NCI-H187 treated with DMSO at 0.1 percent for 48 hours (cell line): Measurements from ENCODE around the gene TBC1D1.

Experiments used
- DNase-seq: peaks from one replicate; lab custom pipeline; 2025; lab: John Stamatoyannopoulos, UW

Gene TBC1D1

DNA sequence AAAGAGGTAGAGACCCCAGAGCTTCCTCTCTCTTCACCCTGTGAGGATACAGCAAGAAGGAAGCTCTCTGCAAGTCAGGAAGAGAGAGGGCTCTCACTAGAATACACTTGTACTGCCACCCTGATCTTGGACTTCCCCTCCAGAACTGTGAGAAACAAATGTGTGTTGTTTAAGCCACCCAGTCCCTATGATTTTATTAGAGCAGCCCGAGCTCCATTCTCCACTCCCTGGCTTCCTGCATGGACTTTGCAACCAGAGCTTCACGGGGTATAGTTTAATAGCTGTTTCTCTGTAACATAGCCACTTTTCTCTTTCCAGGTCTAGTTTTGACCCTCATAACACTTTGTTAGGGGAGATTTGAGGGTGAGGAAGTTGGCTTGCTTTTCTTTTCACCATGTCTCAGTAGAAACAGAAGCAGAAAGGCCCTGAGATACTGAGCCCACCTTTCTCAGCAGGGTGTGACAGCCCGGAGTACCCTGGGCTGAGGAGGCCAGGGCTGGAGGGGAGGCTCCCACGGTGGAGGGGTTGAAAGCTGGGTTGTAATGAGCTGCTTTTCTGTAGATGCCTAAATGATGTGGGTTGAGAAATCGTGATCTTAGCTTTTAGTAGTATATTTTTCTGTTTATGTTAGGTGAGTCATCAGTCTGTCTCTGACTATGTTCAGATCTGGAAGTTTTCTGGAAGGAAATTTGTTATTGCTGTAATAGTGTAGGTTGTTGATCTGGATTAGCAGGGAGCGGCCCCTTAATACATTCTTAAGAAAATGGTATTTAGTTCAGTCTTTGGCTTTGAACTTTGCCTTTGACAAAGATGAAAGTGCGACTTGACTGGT, 187.9 kb downstream of the TBC1D1 start:
- no peak for DNase-seq

DNA sequence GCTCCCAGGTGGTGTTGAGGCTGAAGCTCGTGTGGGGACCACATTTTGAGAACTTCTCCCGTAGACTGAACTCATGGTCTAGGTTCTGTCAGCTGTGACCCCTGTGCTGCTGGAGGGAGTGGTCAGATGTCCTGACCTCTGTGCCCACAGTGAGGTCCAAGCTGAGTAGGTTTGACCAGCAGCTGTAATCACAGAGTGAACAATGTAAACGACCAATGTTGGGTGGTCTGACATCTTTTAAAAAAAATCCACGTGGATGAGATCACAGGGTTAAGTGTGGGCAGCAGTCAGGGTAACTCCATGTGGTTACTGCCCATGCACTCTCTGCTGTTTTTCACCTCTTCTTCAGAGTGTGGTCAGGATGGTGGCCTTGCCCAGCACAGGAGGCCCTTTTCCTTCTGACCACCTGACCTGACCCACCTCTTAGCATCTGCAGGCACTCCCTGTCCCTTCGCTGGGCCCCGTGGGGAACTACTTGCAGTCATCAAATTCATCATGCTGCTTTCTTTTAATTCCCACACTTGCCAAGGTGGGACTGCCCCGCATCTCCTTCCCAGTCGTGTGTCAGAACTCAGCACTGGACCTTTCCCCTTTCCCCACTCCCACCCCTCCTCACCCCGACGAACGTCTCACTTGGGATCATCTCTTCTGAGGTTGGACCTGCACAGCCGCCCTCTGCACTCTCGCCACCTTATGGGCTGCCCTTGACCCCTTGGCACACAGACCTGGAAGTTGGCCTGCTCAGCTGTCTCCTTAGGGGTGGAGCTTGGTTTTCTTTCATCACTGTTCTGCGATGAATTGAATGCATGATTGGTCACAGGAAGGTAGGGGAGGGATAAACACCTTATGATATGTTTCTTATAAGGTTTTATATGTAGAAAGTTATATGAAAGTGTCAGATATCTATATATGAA, 189.4 kb downstream of the TBC1D1 start:
- DNase-seq = no peak

GRCh38 chr4:38082021-38082420, 191.1 kb downstream of the TBC1D1 start:
- no peak for DNase-seq

DNA sequence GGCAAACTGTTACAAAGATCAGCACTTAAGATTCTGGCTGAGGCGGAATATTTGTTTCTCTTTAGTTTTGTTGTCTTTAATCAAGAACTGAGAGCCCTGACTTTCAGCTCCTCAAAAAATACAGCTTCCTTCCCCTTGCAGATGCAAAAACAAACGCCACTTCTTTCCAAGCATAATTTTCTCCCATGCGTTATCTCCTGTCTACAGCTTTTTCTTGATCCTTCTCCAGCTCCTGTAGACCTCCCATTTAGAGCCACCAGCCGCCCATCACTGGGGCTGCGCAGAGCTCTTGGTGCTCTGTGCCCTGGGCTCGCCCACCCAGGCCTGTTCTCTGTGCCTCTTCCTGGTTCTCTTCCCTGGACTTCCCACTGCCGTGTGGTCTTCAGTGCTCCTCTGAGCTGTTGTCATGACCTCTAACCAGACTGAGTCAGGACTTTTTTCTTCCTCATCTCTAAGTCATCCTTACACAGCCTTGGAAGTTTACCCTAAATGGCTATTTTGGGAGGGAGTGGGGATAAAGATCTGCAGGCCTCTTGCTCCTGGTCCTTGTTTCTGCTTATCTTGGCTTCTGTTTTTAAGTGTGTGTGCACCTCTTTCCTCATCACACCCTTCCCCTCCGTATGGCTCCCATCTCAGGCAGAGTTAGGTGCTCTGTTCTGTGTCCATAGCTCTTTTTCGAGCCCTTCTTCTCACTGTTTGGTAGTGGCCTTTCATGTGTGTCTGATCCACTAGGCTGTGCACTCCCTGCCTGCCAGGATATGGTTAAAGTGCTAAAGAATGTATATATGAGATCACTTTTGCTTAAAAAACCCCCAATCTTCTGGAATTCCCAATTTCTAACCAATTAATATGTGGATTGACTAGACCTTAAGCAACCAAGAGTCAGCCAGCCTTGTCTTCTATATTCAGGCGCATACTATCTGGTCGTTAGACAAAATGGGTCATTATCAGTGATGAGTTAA, 191.8 kb downstream of the TBC1D1 start:
- DNase-seq = no peak

GRCh38 chr4:38084877-38085711, 194.2 kb downstream of the TBC1D1 start:
- DNase-seq = no peak

DNA sequence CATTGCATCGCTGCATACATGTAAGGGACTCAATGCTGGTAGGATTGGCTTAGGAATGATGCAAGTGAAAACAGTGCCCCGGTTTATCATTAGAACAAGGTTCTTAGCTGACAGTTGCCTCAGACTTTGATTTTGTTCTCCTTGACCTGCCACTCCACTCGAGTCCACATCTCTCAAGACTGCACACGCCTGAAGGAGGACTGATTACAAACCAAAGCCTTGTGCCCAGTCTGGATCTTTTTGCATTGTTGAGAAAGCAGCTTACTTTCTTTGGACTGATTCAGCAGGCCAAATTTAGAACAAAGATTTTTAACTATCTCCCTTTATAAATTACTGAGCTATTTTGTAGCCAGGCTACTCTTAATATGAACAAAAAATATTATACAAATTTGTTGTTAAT, 194.9 kb downstream of the TBC1D1 start:
- no peak for DNase-seq

GRCh38 chr4:38086151-38086848, 195.4 kb downstream of the TBC1D1 start:
- DNase-seq = no peak

GRCh38 chr4:38086849-38087226, 196.0 kb downstream of the TBC1D1 start:
- no peak for DNase-seq

GRCh38 chr4:38088321-38088720, 197.4 kb downstream of the TBC1D1 start:
- no peak for DNase-seq

DNA sequence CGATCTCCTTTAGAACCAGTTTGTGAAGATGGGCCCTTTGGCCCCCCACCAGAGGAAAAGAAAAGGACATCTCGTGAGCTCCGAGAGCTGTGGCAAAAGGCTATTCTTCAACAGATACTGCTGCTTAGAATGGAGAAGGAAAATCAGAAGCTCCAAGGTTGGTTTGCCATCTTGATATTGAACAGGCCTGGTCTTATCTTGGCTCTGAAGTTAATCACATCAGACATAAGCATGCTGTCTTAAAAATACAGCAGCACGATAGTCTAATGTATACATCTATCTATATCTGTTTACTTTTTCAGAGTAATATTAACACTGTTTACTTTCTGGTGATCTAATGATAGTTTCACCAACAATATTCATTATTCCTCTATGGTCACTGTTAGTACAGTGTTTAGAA, 199.1 kb downstream of the TBC1D1 start:
- no peak for DNase-seq

- DNase-seq = no peak
Measured at GRCh38 chr4:38090455-38091246, 199.8 kb downstream of the TBC1D1 start.

DNA sequence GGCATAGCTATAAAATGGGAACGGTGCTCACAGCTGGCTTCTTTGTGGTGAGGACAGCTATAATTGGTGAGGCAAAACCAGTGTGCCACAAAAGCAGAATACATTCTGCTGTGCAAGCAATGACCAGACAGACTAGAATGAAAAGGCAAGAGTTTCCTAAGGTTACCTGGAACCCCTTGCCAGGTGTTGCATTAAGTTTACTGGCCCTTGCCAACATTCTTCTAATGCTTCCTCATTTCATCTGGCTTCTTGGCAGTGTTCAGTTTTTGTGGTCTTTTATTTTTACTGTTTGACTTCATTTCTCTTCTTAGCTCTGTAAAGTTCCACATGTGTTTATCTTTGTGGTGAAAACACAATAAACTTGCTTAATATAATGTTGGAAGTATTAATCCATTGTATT, 200.8 kb downstream of the TBC1D1 start:
- DNase-seq = no peak

GRCh38 chr4:38092701-38093100, 201.8 kb downstream of the TBC1D1 start:
- DNase-seq = no peak

DNA sequence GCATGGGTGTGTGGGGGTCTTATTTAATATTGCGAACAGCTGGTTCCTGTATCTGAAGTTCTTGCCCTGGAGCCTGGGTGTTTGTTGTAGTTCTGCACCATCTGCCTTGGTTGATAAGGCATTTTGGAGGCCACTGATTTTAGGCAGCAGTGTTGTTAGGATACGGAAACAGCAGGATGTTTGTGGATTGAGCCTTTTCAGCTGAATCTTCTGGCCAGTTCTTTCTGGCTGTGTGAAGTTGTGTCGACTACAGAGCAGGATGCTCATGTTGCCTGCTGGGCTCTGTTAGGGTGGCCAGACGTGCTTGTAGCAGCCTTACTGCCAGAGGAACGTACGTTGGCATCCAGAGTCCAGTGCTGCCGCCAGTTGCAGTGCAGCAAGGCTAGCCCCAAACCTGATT, 203.5 kb downstream of the TBC1D1 start:
- no peak for DNase-seq

DNA sequence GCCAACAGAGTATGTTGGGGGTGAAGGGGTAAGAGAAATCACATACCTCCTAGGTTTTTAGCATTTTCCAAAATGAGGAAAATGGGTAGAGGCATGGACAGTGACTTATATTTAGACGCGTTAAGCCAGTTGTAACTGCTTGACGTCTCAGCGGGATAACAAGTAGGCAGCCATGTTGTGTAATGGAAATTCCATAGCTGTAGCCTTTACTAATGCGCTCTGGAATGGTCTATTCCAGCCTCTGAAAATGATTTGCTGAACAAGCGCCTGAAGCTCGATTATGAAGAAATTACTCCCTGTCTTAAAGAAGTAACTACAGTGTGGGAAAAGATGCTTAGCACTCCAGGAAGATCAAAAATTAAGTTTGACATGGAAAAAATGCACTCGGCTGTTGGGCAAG, 204.8 kb downstream of the TBC1D1 start:
- DNase-seq = no peak

DNA sequence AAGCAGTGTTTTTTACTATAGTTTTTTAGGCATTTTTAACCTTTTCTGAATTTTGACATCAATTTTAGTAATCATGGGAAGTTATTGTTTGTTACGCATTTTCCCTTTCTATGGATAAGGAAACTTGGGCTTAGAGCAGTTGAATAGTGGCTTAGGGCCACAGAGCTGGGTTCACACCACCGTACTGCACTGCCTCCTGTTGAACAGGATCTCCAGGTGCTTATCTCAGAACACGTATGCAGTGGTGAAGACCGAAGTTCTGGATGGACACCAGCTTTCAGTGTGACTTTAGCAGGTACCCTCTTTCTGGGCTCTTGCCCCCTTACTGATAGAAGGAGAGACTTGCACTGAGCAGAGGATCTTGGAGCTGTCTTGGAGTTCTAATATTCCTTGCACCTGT, 206.9 kb downstream of the TBC1D1 start:
- no peak for DNase-seq

DNA sequence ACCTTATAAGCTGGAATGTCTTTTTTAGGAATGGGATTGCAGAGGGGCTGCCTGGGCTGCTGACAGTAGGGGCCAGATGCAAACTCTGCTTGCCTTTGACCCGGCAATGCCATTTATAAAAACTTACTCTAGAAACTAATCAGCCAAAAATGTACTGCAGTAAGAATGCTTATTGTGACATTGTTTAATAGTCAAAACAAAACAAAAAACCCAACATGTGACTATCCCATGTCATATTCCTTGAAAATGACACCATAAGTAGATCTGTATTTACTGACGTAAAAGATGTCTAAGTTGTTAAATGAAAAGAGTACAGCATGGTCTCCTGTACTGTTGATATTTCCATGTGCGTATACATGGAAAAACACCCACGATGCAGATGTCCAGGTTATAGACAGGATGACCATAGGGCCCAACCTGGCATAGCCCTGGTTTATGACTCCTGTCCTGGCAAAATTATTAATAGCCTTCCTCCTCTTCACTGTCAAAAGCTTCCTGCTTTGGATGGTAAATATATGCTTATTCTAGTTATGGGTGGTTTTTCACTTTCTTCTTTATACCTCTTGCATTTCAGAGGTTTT, 208.2 kb downstream of the TBC1D1 start:
- DNase-seq = no peak

DNA sequence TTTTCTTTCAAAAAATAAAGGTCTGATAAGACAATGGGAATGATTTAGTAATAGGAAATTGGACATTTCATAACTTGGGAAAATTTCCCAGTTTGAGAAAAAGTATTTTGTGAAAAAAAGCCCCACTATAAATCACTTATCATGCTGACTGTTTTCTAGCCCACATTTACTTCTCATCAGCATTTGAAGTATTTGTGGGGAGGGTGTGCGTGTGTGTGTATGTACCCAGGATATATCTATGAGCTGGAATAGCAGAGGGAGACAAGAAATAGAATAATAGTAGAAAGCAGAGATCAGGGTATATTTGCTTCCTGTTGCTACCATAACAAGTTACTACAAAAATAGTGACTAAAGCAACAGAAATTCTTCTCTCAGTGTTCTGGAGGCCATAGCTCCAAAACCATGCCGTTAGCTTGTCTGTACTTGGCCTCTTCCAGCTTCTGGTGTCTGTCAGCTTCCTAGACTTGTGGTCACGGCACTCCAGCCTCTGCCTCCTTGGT, 209.1 kb downstream of the TBC1D1 start:
- no peak for DNase-seq
